Activated CD4-positive, CD25-positive, alpha-beta regulatory T cell (primary cell): ENCODE measurements around the gene CD52.
"Not testable (repeated sequence)": the region's sequence is repeated elsewhere in the genome, so short reads cannot be mapped to it uniquely, and the experiment has no call there.

ENCODE experiments used
- DNase-seq, 4 experiments: peaks; one replicate each; lab custom pipeline; 2025; lab: John Stamatoyannopoulos, UW

Gene CD52

DNA sequence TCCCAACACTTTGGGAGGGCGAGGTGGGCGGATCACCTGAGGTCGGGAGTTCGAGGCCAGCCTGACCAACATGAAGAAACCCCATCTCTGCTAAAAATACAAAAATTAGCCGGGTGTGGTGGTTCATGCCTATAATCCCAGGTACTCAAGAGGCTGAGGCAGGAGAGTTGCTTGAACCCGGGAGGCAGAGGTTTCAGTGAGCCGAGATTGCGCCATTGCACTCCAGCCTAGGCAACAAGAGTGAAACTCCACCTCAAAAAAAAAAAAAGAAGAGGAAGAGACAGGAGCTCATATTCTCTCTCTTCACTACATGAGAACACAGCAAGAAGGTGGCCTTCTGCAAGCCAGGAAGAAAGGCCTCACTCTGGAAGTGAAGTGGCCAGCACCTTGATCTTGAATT is 15.6 kb downstream of the CD52 start:
- DNase-seq = not testable (repeated sequence)

DNA sequence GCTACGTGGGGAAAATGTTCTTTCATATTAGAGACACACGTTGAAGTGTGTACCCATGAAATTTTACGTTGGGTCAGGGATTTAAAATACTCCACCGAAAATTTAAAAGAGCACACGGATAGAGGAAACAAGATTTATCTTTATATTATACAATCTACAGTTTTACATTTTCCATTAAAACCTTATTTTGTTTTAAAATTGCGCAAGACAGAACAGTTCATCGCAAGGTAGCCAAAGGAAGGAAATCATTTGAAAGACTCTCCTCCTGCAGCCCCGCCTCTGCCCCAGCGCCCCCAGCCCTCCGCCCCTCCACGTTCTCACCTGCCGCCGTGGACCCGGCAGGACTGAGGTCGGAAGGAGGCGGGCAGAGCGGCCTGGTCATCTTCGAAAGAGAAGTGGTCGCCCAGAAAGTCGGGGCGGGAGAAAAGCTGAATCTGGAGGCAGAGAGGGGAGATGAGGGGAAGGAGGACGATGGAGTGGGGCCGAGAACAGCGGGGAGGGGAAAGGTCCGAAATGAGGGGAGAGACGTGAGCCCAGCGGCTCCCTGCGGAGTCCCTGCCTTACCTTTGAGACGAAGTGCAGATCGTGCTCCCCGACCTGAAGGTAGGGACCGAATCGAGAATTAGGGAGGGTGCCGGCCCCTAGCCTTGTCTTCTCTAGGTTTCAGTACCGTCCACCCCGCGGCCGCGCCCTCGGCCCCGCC is 18.2 kb downstream of the CD52 start:
- DNase-seq = no peak

DNA sequence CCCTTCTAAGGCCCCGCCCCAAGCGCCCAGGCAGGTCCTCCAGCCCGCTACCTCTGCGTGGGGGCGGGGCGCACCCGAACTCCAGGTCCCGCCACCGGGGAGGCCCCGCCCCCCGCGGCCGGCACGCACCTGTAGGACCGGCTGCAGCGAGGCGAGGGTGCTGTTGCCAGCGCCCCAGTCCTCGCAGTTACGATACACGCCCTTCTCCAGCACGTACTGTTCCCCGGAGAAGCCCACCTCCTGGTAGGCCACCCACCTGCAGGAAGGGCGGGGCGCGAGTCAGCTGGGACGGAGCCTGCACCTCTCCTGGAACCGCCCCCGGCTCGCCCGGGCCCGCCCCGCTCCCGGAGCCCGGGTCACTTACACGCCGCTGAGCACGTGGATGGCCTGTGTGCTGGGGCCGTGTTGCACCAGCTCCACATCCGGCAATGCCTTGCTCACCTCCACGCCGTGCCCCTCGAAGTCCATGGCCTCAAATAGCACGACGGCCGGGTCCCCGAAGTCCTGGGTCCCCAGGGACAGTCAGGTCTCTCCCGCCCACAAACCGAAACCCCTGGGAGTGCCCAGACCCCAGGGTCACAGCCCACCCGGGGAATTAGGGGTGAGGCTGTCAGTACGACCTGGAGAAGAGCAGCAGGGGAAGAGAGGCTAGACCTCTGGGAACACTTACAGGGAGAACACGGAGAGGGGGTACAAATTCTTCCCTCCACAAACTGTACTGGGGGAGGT is 18.9 kb downstream of the CD52 start:
- DNase-seq = peak; percentile 55 to 78 (median 74)

DNA sequence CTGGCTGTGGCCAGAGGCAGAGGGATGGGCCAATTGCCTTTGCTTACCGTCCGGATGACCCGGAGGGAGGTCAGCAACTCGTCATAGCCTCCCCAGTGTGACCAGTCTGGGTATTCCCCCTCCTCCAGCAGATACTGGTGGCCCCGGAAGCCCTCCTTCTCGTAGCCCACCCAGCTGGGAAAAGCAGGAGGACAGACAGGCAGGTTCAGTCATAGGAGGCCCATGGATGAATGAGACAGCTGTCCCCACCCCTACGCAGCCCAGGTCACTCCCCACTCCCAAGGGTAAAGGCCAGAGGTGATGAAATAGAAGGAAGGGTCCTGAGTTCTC is 19.4 kb downstream of the CD52 start:
- DNase-seq = no peak

DNA sequence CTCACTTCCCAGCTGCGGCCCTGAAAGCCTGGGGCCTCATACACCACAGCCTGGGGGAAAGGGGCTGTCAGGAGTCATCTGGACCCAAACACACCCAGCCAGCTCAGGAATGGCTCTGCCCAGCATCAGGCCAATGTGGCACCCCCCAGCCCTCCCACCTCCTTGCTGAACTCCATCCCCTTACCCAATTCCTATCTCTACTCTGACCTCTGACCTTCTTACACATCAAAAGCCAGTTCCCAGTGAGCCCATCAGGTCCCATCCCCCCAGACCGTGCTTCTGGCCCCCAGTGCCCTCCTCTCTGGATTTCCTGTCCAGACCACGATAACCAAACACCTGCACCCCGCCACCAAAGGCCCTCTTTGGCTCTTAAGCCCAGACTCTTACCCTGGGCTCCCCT is 19.9 kb downstream of the CD52 start:
- no peak for DNase-seq

DNA sequence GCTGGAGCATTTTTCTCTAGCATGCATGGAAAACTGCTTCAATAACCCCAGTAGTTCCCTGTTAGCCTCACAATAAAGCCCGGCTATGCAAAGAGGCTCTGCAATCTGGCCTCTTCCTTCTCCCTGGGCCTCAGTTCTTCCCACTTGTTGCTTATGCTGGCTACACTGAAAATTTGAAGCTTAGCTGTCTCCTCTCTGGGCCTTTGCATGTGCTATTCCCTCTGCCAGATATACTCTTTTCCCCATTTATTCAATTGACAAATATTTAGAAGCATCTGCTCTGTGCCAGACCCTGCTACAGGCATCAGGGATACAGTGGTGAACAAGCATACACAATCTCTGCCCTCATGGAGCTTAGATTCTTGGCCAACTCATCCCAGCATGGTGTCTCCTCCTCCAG is 20.9 kb downstream of the CD52 start:
- DNase-seq = no peak

DNA sequence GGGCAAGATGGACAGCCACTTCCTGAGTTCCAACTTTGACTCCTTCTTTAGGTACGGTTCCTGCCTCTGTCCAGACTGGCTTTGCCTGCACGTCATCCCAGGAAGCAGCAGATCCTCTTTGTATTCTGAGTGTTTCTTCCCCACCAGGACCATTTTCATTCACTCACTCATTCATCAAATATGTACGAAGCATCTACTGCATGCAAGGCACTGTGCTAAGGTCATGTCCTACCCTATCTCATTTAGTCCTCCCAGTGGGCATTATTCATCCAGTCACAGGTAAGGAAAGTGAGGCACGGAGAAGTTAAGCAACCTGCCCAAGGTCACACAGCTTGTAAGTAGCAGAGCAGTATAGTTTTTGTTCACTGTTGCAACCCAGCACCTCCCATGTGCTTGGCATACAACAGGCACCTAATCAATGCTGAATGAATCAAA is 22.3 kb downstream of the CD52 start:
- DNase-seq = no peak

DNA sequence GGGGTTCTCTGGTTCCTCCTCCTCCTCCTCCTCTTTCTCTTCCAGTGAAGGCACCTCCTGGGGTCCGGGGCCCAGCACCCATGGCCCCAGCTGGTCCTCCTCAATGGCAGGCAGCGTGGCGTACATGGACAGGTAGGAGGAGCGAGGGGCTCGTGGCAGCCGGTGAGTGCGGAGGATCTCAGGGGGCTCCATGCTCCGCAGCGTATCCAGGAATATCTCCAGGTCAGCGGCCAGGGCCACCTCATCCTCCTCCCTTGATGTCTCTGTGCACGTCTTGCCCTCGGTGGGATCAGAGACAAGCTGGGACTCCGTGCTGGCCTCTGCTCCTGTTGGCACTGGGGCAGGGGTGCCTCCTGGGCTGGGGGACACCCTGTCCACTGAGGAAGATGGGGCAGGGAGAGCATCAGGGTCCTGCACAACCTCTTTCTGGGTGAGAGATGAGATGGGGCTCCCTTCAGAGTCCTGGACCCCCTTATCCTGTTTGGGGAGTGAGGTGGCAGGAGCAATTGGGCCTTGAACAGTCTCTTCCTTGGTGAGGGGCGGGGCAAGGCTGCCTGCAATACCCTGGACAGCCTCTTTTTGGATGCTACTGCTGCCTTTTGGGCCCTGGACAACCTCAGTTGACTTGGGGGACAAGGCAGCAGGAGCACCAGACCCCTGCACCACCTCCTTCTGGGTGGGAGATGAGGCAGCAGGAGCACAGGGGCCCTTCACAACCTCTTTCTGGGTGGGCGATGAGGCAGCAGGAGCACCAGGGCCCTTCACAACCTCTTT is 26.6 kb downstream of the CD52 start:
- no peak for DNase-seq

DNA sequence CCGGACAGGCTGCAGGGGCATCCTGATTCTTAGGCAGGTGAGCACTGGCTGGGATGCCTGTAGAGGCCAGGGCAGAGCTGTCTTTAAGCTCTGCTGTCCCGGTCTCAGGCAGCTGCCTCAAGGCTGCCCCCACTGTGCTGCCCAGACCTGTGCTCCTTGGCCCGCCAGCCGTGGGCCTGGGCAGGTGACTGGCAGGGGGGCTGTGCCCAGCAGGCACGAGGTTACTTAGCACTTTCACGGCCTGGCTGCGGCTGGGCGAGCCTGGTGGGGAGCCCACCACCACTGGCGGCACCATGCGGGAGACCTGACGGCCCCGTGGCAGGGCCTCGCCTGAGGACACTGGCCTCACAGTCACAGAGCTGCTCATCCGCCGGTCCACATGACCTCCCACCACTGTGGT is 28.0 kb downstream of the CD52 start:
- DNase-seq = no peak

DNA sequence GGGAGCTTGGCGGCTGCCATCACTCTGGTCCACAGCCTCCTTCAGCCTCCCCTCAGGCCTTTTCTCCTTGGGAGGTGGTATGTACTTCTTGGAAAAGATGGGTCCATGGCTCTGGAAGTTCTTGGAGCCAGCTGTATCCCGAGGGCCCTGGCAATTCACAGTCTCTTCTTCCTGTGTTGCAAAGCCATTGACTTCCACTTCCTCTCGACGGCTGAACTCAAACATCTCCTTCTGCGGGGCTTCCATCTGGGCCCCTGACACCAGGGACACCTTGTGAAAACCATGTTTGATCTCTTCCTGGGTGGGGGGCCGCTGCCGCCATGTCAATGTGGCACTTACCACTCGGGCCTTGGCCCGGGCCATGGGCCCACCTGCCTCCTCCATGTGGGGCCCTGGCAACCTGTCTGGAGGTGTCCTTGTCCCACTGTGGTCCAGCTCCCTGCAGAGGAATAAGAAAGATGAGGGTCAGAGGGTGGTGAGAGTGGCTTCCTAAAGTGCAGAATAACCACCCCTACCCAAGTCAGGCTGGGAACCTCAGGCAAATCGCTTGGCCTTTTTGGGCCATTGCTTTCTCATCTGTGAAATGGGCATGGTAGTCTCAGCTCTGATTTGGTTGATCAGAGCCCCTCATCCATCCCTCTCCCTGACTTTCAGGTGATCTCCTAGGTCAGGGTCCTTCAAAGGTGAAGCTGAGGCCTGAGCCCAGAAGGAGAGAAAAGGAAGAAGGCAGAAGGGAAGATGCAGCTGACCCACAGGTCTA is 28.7 kb downstream of the CD52 start:
- no peak for DNase-seq

DNA sequence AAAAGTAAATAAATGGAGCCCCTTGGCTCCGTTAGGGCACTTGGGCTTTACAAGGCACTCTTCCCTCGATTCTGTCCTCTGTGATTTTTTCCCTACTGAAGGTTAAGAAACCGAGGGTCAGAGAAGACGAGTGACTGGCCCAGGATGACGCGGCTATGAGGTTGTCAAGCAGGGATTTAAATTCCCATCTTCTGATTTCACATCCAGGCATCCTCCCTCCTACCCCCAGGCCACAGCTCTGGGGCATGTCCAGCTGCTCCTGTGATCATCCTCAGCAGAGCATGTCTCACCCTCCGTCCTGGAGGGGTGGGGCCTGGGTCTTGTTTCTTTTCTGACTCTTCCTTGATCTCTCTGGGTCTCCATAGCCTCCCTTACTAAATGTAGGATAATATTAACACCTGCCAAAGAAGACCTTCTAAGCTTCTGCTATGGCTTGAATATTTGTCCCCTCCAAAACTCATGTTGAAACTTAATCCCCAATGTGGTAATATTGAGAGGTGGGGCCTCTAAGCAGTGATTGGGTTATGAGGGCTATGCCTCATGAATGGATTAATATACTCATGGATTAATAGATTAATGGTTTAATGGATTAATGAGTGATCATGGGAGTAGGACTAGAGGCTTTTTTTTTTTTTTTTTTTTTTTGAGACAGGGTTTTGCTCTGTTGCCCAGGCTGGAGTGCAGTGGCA is 31.6 kb downstream of the CD52 start:
- DNase-seq = no peak

DNA sequence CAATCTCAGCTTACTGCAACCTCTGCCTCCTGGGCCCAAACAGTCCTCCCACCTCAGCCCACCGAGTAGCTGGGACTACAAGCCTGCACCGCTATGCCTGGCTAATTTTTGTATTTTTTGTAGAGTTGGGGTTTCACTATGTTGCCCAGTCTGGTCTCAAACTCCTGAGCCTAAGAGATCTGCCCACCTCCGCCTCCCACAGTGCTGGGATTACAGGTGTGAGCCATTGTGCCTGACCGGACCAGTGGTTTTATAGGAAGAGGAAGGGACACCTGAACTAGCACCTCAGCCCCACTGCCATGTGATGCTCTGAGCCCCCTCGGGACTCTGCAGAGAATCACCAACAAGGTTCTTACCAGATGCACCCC is 32.1 kb downstream of the CD52 start:
- DNase-seq = no peak

DNA sequence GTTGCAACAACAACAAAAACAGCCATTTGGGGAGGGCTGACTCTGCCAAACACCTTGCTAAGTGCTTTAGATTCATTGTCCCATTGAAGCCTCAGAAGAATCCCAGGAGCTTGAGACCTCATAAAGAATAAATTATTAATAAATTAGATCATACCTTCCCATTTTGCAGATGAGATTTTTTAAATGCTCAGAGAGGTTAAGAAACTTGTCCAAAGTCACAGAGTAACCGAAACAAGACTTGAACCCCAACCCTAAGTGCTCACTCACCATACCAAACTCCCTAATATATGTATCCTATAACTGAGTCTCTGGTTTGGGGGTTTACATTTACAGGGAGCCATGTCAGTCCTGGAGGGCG is 32.6 kb downstream of the CD52 start:
- DNase-seq = no peak

DNA sequence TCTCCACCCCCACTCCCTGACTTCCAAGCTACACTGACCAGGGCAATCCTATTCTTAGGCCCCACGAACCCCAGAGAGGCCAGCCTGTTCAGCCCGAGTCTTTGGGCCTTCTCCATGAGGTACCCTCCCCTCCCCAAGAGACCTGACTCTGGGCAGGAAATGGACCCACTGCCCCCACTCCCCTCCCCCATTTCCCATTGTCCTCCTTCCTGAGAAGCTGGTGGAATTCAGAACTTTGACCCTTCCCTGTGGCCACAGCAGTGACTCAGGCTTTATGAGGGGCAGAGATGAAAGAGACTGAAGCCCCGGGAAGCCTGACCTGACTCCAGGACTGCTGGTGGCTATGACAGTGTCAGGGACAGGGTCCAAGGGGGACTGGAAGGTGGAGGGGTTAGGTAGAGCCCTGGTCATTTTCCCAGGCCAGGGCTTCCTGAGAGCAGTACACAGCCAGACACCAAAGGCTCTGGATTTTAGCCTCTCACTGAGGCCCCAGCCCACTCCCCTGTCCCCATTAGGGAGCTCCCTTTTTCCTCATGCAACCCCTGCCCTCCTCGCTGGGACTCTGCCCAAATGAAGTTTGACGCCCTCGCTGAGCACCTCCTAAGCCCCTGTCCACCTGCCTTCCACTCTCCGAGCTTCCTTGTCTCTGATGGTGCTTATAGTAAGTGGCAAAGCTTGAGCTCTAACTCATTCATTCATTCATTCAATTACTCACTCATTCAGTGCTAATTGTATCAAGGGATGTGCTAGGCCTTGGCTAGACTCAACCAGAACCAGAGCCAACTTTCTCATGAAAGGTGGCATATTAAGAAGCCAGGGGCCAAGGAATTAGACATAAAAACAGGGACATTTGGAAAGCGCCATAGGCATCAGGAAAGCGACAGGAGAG is 33.2 kb downstream of the CD52 start:
- no peak for DNase-seq

DNA sequence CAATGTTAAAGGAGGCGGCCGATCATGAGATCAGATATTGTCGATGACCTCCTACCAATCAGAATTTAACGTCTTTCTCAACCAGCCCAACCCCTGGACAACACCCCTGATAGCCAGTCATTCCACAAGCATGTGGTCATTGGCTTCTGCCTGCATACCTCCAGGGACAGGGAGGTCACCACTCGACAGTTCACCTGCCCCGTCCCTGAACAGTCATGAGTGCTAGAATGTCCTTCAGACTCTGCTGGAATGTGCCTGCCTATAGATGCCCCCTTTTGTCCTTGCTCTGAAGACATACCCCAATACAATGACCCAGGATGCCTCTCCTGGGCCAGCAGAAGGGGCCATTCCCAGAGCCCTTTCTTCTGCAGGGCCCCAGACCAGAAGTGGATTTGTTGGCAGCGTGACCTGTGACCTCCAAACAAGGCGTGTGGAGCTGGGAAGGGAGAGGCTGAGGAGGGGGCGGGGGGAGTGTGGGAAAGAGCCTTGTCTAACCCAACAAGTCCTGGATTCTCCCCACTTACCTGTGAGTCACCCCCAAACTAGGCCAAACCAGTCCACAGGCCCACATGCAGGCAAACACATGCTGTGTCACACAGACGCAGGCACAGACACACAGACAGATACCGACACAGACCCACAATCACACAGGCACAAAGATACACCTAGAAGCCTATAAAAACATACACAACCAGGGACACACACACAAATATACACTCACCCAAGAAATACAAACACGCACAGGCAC is 34.0 kb downstream of the CD52 start:
- no peak for DNase-seq

DNA sequence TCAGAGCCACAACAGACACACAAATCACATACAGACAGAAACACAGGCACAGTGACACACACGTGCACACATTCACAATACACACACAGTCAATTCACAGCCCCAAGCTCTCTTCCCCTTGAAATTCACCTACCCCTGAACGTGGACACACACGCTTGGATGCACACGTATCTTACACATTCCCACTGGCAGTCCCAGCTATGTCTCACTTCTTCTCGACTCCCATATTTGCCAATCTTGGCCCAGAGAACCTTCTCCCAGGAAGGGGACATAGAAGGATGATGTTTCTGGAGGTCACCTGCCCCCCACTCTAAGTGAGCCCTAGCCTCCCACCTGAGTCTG is 34.6 kb downstream of the CD52 start:
- no peak for DNase-seq

DNA sequence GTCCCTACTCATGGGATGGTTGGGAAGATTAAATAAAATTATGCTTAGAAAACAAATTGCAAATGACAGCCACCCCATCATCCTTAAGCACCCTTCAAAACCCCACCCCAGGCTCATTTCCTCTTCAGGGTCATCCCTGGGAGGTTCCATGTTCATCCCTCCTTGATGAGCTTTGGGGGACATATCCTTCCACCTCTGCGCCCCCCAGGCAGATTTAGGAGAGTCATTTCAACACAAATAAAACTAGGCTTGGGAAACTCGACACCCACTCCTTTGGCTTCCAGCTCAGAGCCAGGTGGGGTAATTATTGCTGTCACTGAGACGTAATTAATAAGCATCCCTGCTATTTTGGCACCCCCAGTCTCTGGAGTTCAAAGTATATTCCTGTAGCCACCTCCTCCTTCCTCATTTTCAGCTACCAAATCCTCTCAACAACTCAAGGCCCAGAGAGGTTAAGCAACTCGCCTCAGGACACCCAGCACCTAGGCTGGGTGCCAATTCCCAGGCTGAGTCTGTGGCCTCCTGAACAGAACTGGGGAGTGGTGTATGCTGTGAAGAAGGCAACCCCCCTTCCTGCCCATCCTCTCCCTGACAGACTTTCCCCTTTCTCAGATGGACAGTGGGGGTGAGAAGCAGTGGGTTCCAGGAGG is 35.6 kb downstream of the CD52 start:
- no peak for DNase-seq

DNA sequence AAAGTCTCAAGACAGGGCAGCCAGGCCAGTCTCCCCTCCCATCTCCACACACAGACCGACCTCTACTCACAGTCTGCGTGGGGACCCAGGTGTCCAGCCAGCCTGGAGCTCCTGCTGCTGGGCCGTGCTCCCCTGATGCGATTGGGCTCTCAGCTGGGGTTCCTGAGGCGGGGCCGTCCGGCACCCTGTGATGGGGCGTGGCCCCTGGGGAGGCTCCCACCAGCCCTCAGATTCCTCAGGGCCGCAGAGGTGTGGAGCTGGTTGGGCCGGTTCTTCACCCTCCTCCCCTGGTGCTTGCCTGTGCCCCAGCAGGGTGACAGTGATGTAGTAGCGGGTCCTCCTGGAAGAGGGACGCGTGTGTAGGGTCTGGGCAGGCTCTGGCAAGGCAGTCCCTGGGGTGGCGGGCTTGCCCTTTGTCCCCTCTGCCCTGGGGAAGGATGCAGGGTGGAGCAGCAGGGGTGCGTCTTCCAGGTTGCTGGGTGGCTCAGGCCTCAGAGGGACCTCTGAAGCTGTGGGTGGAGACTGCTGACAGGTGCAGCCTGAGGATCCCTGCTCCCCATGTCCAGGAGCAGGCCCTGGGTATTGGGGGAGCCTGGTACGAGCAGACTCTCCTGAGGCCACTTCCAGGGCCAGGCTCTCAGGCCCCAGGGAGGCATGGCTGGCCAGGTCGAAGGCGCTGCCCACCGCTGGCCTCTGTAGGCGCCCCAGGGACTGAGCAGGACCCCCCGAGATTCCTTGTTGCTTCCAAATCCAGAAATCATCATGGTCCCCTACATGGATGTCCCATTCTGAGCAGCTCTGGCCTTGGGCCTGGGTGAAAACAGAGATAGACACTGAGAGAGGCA is 36.4 kb downstream of the CD52 start, which contains the start of gene CRYBG2:
CRYBG2 (minus strand) TSS at position 155 of the 845 bp plus-strand sequence. CDS start 7,473 bp downstream, outside the sequence.
- DNase-seq = no peak

DNA sequence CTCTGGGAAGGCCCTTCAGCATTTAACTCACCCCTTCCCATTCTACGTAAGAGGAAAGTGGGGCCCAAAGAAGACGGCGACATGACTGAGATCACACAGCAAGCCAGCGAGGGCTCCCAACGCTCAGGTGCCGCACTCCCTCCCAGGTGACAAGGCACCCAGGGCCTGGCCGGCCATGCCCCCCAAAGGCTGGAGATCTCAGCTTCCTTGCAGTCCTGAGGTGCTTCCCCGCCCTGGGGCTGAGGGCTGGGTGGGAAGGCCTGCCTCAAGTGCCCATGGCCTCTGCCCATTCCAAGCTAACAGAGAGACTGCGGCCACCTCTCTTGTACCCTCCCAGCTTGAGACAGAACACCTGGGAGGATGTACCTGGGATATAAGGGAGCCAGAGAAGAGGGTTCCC is 37.2 kb downstream of the CD52 start:
- no peak for DNase-seq
